Ovary (tissue), 9 donors: ENCODE results near the gene DDIT4. TPM values are rescaled to one million over a fixed set of nuclear protein-coding genes. Genes with fewer than 3 reads are reported as not detected.
"Not testable (repeated sequence)": the region's sequence is repeated elsewhere in the genome, so short reads cannot be mapped to it uniquely, and the experiment has no call there.

Experiments
- DNase-seq, 5 donors: peaks; one replicate each; pipeline ENCODE4 v3.0.0-alpha.2; 2019 to 2020
- H3K27ac ChIP-seq, 2 donors: fragments of 200-600 bp; one replicate each; pipeline versions ENCODE4 v1.5.1 to v1.8.0; 2019 to 2022
- H3K27me3 ChIP-seq: fragments of 200-600 bp; one replicate; pipeline ENCODE4 v1.8.0; 2022
- H3K36me3 ChIP-seq: fragments of 200-600 bp; sonication (generic); one replicate; pipeline ENCODE4 v1.5.1; 2019
- H3K4me1 ChIP-seq: one replicate; pipeline ENCODE4 v1.8.1; 2013; ENCODE audit warnings: mild to moderate bottlenecking, moderate library complexity; ENCODE audit not compliant: insufficient read depth
- H3K4me3 ChIP-seq: fragments of 200-600 bp; sonication (generic); one replicate; pipeline ENCODE4 v1.5.1; 2017
- H3K9me3 ChIP-seq, 2 donors: fragments of 200-600 bp in 1 of 2; sonication (generic) in 1 of 2; one replicate each; pipeline versions ENCODE4 v1.5.1 to v1.8.1; 2013 to 2019; ENCODE audit warnings: mild to moderate bottlenecking in 1 of 2, moderate library complexity in 1 of 2
- EP300 ChIP-seq: sonication (generic); formaldehyde crosslinking; IDR thresholded peaks from one replicate; pipeline ENCODE4 v1.6.1; 2017; ENCODE audit warnings: antibody characterized with exemption
- POLR2A ChIP-seq: fragments of 450-650 bp; IDR thresholded peaks from one replicate; pipeline ENCODE4 v1.6.1; 2017; ENCODE audit warnings: antibody characterized with exemption, mild to moderate bottlenecking, moderate library complexity
- WGBS, 3 donors: extraction: QIAGEN DNeasy Blood & Tissue Kit in 1 of 3; methylation state at CpG; one replicate each; pipeline versions ENCODE4 v1.1.5 to v1.1.7; 2013 to 2017; 5-methylcytosine and 5-hydroxymethylcytosine counted together
- intact Hi-C, 4 donors: fragments of 100-400 bp; cut with DNase I; formaldehyde crosslinking; loops; one replicate each; pipeline versions ENCODE4 v1.11.0 to v1.15.1; 2022 to 2023
- polyA plus RNA-seq, 2 donors: library from polyadenylated mRNA; stranded (reverse); fragments of 200-250 nt in 1 of 2; fragments of 350-450 nt in 1 of 2; fragmentation: Illumina TruSeq in 1 of 2; extraction: RNeasy Lipid Tissue Mini Kit (QIAGEN cat#74804) in 1 of 2; gene quantifications; one replicate each; pipeline ENCODE4 v1.2.3, GENCODE V29; 2013 to 2014
- total RNA-seq, 7 donors: library from RNA; depleted of rRNA in 2 of 7; stranded (reverse); fragments of >200 nt in 2 of 7; fragmentation: NEBNext Ultra II Directional in 3 of 7; extraction: Animal tissue kit (Norgen Biotek cat#: 25700) in 3 of 7; gene quantifications; one replicate each; pipeline versions ENCODE4 v1.1.0 to v1.2.4, GENCODE V29; 2016 to 2023
- TF ChIP-seq, protein P1 (sequence below), 3 donors: fragments of 450-650 bp in 2 of 3; fragments of 200-600 bp in 1 of 3; IDR thresholded peaks; one replicate each; pipeline versions ENCODE4 v1.5.1 to v1.8.0; 2016 to 2022; ENCODE audit warnings: antibody characterized with exemption in 3 of 3, mild to moderate bottlenecking in 1 of 3
- donor health status: DM: no; HTN: no; CAD: no; lungs with moderate emphysema.
- donor health status: DM: no; HTN: no; CAD: no.
- donor health status: Bipolar disorder and iron deficiency.
- donor health status: DM: yes; HTN: yes; CAD: no.
- donor health status: DM: no; HTN: no; CAD: no.
- donor health status: DM: yes; HTN: yes; CAD: no.

DDIT4 gene
- total and polyA plus RNA-seq, 9 donors: 46.6 to 1,952 (median 524) TPM

DNA sequence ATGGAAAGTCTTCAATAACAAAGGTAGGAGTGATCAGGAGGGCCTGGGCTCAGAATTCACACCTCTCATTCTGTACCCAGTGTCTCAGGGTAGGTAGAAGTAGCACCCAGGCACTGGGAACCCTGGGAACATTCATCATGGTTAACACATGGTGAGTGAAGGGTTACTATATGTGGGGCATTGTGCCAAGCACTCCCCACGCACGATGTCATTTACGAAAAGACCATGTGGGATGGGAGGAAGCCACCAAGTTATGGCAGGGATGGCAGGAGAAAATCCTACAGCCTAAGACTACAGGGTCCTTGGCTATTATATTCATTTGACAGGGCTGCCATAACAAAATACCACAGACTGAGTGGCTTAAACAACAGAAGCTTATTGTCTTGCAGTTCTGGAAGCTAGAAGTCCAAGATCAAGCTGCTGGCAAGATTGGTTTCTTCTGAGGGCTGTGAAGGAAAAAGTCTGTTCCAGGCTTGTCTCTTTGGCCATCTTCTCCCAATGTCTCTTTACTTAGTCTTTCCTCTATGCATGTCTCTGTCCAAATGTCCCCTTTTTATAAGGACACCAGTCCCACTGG is 27.7 kb upstream of the DDIT4 start:
- no peaks in the 10 kb centered on the region for H3K27me3 ChIP-seq
- no peaks in the 10 kb centered on the region for H3K36me3 ChIP-seq
- no peaks in the 10 kb centered on the region for H3K9me3 ChIP-seq
- H3K4me3 ChIP-seq: no peak overlapping the region
- TF ChIP-seq POLR2A (no peak), EP300 (no peak)
- TF ChIP-seq, protein P1, sequence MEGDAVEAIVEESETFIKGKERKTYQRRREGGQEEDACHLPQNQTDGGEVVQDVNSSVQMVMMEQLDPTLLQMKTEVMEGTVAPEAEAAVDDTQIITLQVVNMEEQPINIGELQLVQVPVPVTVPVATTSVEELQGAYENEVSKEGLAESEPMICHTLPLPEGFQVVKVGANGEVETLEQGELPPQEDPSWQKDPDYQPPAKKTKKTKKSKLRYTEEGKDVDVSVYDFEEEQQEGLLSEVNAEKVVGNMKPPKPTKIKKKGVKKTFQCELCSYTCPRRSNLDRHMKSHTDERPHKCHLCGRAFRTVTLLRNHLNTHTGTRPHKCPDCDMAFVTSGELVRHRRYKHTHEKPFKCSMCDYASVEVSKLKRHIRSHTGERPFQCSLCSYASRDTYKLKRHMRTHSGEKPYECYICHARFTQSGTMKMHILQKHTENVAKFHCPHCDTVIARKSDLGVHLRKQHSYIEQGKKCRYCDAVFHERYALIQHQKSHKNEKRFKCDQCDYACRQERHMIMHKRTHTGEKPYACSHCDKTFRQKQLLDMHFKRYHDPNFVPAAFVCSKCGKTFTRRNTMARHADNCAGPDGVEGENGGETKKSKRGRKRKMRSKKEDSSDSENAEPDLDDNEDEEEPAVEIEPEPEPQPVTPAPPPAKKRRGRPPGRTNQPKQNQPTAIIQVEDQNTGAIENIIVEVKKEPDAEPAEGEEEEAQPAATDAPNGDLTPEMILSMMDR (IDR thresholded peaks at IDR 0.05): no peak
- peak overlapping the region in 1 of 2 donors; percentile 12 for H3K27ac ChIP-seq
- WGBS, 3 donors: 2 to 10% (median 5%) methylated on average over 3 of the region's 3 CpGs
- intact Hi-C loops: loop anchor here in 3 of 4 donors (2.0 to 10.0 kb wide), 2 partner anchors 27 to 89 kb away; partner anchors contain the start of gene DDIT4 (in 1 of the 3)
- no peak for DNase-seq
- peaks cover 47% of the 10 kb centered on the region for H3K4me1 ChIP-seq

DNA sequence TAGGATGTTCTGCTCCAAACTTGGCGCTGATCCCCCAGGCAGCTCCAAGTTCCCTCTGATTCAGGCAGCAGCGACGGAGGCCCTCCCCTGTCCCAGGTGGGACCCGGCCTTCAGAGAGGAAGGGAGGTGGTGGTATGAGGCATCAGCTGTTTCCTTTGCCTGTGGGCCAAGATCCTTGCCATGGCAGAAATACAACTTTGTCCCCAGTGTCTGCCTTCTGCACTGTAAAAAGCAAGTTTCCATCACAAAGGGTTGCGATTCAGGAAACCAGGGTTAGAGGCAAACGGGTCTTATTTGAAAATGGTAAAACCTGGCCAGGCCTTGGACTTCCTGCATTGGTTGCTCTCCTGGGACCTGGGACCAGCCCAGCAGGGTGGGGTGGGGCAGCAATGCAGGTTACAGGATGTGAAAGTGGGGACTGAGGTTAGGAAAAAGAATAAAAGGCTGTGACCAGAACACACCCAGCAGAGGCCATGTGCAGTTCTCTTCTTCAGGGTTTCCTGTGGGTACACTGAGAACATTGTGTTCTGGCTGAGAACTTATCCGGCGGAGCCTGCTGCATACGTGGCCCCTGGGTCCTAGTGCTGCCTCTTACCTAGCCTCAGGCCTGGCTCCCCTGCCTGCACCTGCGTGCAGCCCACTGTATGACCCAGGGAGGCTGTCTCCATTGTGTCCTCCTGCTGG is 25.1 kb upstream of the DDIT4 start:
- H3K4me1 ChIP-seq: peaks cover 45% of the 10 kb centered on the region
- TF ChIP-seq, protein P1 (IDR thresholded peaks at IDR 0.05): peak in 1 of 3 donors; percentile 5
- peak; percentile 54 for TF ChIP-seq POLR2A
- TF ChIP-seq EP300: peak; percentile 67

DNA sequence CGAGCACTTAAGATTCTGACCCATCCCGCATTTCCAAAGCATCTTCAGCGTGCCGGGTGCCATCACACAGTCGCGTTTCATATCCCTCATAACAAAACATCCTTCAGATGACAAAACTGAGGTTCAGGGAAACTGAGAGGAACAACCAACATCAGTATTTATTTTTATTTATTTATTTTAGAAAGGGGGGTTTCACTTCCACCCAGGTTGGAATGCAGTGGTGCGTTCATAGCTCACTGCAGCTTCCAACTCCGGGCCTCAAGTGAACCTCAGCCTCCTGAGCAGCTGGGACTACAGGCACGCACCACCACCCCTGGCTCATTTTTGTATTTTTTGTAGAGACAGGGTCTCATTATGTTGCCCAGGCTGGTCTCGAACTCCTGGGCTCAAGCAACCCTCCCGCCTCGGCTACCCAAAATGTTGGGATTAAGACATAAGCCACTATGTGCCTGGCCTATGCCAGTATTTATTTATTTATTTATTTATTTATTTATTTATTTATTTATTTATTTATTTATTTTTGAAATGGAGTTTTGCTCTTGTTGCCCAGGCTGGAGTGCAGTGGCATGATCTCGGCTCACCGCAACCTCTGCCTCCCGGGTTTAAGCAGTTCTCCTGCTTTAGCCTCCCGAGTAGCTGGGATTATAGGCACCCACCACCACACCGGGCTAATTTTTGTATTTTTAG is 24.4 kb upstream of the DDIT4 start:
- not testable (repeated sequence) for DNase-seq, H3K9me3 ChIP-seq, H3K4me3 ChIP-seq, H3K36me3 ChIP-seq, H3K27me3 ChIP-seq
- intact Hi-C loops: loop anchor here in 2 of 4 donors (10.0 kb wide), 1 partner anchor 85 kb away; no protein-coding TSS in a partner anchor
- H3K27ac ChIP-seq: peak overlapping the region; percentile 86 to 88
- H3K4me1 ChIP-seq: peaks cover 45% of the 10 kb centered on the region
- WGBS, 3 donors: 89 to 94% (median 91%) methylated on average over 17 of the region's 17 CpGs

More for the DNA sequence above, 25.1 kb upstream of the DDIT4 start:
- H3K27ac ChIP-seq: peak overlapping the region; percentile 86 to 88
- peak overlapping the region; percentile 26 for H3K4me3 ChIP-seq
- H3K9me3 ChIP-seq: no peaks in the 10 kb centered on the region
- peak; percentile 76 to 88 (median 85) for DNase-seq
- H3K36me3 ChIP-seq: no peaks in the 10 kb centered on the region
- no peaks in the 10 kb centered on the region for H3K27me3 ChIP-seq
- intact Hi-C loops: loop anchor here in 2 of 4 donors (10.0 kb wide), 1 partner anchor 86 kb away; no protein-coding TSS in a partner anchor
- WGBS, 3 donors: 3 to 6% (median 6%) methylated on average over 10 of the region's 10 CpGs

DNA sequence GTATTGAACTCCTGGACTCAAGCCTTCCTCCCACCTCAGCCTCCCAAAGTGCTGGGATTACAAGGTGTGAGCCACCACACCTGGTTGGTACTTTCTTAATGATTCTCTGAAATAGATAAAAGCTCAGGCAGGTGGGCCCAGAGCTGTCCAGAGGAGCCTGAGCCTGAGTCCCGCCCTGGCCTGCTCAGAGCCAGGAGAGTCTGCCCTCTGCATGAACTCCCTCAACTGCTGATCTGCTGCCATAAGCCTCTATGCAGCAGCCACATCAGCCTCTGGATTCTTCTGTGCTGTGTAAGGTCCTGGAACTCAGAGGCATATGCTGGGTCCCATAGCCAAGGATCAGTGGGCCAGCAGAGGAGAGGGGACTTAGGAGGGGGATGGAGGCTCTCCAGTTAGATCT is 23.1 kb upstream of the DDIT4 start:
- DNase-seq: peak in 4 of 5 donors; percentile 51 to 72 (median 68)
- 58 to 73% (median 63%) methylated on average over 1 of the region's 1 CpG for WGBS, 3 donors
- intact Hi-C loops: no loop called here
- Histone ChIP-seq H3K4me1 (peaks cover 49% of the 10 kb centered on the region), H3K27ac (peak overlapping the region in 1 of 2 donors; percentile 41), H3K27me3 (no peaks in the 10 kb centered on the region), H3K9me3 (no peaks in the 10 kb centered on the region), H3K36me3 (no peaks in the 10 kb centered on the region), H3K4me3 (no peak overlapping the region)
- no peak for TF ChIP-seq POLR2A
- TF ChIP-seq, protein P1 (IDR thresholded peaks at IDR 0.05): no peak
